Thymus (tissue), 11 donors: Measurements from ENCODE around the gene NEUROG2. TPM values are rescaled to one million over a fixed set of nuclear protein-coding genes. Genes with fewer than 3 reads are reported as not detected.

Source experiments
- DNase-seq, 9 donors: peaks; one replicate each; pipeline ENCODE4 v3.0.0-alpha.2; 2013; ENCODE audit warnings: low spot score in 9 of 9, low read depth in 6 of 9, missing footprints in 1 of 9
- H3K27ac ChIP-seq, 2 donors: one replicate each; pipeline ENCODE4 v1.5.1; 2013; ENCODE audit warnings: control low read depth in 1 of 2, low read depth in 1 of 2, low read length in 1 of 2, mild to moderate bottlenecking in 1 of 2, moderate library complexity in 1 of 2
- H3K27me3 ChIP-seq, 2 donors: one replicate each; pipeline ENCODE4 v1.5.1; 2013; ENCODE audit warnings: low read length in 1 of 2; ENCODE audit not compliant: control insufficient read depth in 2 of 2, insufficient read depth in 1 of 2
- H3K36me3 ChIP-seq, 2 donors: one replicate each; pipeline ENCODE4 v1.5.1; 2013; ENCODE audit warnings: low read length in 1 of 2, mild to moderate bottlenecking in 1 of 2, moderate library complexity in 1 of 2; ENCODE audit not compliant: control insufficient read depth in 2 of 2, insufficient read depth in 2 of 2
- H3K4me1 ChIP-seq, 2 donors: one replicate each; pipeline ENCODE4 v1.5.1; 2013; ENCODE audit warnings: low read length in 2 of 2; ENCODE audit not compliant: control insufficient read depth in 2 of 2, insufficient read depth in 2 of 2
- H3K4me3 ChIP-seq, 2 donors: one replicate each; pipeline ENCODE4 v1.5.1; 2013; ENCODE audit warnings: low read length in 2 of 2, control low read depth in 1 of 2, mild to moderate bottlenecking in 1 of 2
- H3K9me3 ChIP-seq, 2 donors: one replicate each; pipeline ENCODE4 v1.5.1; 2013; ENCODE audit warnings: low read length in 1 of 2, mild to moderate bottlenecking in 1 of 2; ENCODE audit not compliant: control insufficient read depth in 2 of 2, insufficient read depth in 1 of 2
- WGBS: extraction: QIAGEN DNeasy Blood & Tissue Kit; methylation state at CpG from one replicate; pipeline ENCODE4 v1.1.7; 2013; 5-methylcytosine and 5-hydroxymethylcytosine counted together
- polyA plus RNA-seq: library from polyadenylated mRNA; stranded (reverse); fragments of 200-250 nt; gene quantifications from one replicate; pipeline ENCODE4 v1.2.3, GENCODE V29; 2013
- total RNA-seq: library from RNA; stranded (reverse); fragments of 120-200 nt; gene quantifications from one replicate; pipeline ENCODE4 v1.2.4, GENCODE V29; 2013
- donor health status: healthy.

NEUROG2 gene
- total and polyA plus RNA-seq, 2 donors = 0.02 TPM; not detected in 1

DNA sequence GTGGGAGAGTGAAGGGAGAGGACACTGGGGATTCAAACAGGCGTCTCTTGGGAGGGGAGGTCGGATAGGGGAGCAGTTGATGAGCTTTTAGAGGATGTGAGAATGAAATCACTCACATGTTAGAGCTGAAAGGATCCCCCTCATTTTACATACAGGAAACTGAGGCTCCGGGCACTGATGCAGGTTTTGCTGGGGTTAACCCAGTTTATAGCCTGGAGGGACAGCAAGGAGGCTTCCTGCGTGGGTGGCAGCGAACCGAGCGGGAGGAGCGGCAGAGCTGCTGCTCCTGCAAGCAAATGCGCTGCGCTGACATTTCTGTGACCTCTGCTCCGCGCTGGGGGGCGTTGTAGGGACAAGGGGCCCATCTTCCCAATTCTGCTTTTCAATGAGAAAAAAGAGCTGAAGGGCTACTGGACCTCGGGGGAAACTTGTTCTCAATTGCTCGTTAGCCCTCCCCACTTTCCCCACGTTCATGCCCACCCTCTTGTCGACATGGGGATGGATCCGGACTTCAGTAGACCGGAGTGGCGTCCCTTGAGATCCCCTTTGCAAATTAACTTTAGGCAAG is 1.2 kb upstream of the NEUROG2 start:
- peak in 1 of 9 donors; percentile 22 for DNase-seq

DNA sequence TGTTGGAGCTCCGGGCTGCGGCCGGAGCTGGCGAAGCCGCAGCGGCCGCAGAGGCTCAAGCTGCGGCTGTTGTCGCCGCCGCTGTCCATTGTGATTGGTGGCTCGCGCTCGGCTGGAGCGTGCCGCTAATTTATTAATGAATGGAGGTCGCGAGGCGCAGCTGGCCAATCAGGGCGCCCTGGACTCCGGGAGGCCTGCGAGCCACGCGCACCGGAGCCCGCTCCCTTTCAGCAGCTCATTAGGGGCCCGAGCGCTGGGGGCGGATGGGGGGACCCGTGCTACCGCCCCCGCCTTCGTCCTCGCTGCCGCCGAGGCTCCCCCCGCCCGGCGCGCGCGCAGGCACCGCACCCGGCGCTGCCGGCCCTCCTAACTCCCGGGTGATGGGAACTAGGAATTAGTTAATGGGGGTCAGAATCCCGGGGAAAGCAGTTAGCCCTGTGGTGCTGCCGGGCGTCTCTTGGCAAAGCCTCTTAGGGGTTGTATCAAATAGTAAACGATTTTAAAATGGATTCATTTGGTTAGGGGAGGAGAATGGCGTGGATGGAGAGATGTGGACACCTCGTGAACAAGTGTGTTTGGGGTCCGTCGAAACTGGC is 589 bp upstream of the NEUROG2 start:
- Histone ChIP-seq H3K4me3 (peak overlapping the region in 1 of 2 donors; percentile 56), H3K27me3 (peaks cover 83 to 100% of the 10 kb centered on the region in 2 donors), H3K36me3 (no peaks in the 10 kb centered on the region), H3K4me1 (peaks cover 13 to 44% of the 10 kb centered on the region in 2 donors), H3K27ac (no peak overlapping the region), H3K9me3 (peaks cover 0 to 9% of the 10 kb centered on the region in 2 donors)
- WGBS = 3% methylated on average over 55 of the region's 55 CpGs
- peak in 1 of 9 donors; percentile 19 for DNase-seq

More for the DNA sequence above, 1.2 kb upstream of the NEUROG2 start:
- Histone ChIP-seq H3K9me3 (peaks cover 0 to 9% of the 10 kb centered on the region in 2 donors), H3K27ac (no peak overlapping the region), H3K4me1 (peaks cover 13 to 44% of the 10 kb centered on the region in 2 donors), H3K36me3 (no peaks in the 10 kb centered on the region), H3K27me3 (peaks cover 82 to 100% of the 10 kb centered on the region in 2 donors), H3K4me3 (no peak overlapping the region)
- 4% methylated on average over 20 of the region's 20 CpGs for WGBS

DNA sequence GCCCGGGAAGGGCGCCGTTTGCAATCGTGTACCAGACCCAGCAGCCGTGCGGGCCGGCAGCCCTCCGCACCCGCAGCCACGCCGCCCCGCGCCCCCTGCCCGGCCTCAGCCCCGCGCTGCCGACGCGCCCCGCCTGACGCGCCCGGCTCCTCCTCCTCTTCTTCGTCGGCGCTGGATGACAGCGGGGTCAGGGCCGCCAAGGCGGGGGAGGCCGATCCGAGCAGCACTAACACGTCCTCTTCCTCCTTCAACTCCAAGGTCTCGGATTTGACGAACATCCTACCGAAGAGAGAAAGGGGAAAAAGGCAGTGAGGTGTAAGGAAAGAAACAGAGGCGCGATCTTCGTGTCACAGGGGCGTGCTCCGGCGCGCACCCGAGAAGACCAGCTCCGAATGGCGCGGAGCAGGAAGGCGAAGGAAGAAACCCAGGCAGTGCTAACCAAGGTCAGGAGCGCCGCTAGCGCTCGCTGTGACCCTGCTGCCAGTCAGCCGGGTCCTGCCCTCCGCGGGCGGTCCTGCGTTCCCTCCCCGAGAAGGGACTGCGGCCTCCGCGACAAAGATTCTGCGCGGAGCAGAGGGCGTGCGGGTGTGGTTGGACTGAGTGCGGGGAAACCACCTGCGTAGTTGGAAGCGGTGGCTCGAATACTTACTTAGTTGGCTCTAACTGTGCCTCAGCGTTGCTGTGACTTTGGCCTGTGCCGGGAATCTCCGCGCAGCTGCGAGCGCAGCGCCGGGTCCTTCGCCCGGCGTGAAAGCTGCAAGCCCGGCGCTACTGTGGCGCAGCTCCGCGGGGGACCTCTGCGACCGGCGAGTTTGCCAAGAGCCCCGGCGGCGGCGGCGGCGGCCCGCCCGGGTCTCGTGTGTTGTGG is 548 bp downstream of the NEUROG2 start:
- no peaks in the 10 kb centered on the region for H3K36me3 ChIP-seq
- H3K4me3 ChIP-seq = peak overlapping the region; percentile 41 to 56
- H3K27me3 ChIP-seq = peaks cover 84 to 100% of the 10 kb centered on the region in 2 donors
- H3K9me3 ChIP-seq = peaks cover 0 to 5% of the 10 kb centered on the region in 2 donors
- peaks cover 14 to 45% of the 10 kb centered on the region in 2 donors for H3K4me1 ChIP-seq
- WGBS = under 1% methylated on average over 96 of the region's 96 CpGs
- no peak overlapping the region for H3K27ac ChIP-seq
- peak in 1 of 9 donors; percentile 61 for DNase-seq

DNA sequence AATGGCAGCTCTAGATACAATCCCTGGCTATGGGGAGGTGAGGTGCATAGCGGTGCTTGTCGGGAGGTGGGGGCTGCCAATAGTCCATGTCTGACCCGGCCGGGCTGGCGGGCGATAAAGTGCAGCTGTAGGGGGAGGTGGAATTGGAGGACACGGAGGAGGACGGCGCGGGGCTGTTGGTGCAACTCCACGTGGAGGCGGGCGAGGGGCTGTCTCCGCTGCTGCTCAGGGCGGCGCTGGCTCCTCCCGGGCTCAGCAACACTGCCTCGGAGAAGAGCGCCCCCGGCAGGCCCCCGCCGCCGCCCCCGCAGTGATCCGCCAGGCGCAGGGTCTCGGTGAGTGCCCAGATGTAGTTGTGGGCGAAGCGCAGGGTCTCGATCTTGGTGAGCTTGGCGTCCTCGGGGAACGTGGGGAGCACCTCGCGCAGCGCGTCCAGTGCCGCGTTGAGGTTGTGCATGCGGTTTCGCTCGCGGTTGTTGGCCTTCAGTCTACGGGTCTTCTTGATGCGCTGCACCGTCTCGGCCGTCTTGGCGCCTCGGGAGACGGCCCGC is 1.3 kb downstream of the NEUROG2 start:
- DNase-seq = no peak
- 4% methylated on average over 52 of the region's 52 CpGs for WGBS
- Histone ChIP-seq H3K36me3 (no peaks in the 10 kb centered on the region), H3K4me1 (peaks cover 15 to 47% of the 10 kb centered on the region in 2 donors), H3K27ac (no peak overlapping the region), H3K9me3 (peaks cover 0 to 7% of the 10 kb centered on the region in 2 donors), H3K4me3 (peak overlapping the region; percentile 14 to 56), H3K27me3 (peaks cover 84 to 100% of the 10 kb centered on the region in 2 donors)

DNA sequence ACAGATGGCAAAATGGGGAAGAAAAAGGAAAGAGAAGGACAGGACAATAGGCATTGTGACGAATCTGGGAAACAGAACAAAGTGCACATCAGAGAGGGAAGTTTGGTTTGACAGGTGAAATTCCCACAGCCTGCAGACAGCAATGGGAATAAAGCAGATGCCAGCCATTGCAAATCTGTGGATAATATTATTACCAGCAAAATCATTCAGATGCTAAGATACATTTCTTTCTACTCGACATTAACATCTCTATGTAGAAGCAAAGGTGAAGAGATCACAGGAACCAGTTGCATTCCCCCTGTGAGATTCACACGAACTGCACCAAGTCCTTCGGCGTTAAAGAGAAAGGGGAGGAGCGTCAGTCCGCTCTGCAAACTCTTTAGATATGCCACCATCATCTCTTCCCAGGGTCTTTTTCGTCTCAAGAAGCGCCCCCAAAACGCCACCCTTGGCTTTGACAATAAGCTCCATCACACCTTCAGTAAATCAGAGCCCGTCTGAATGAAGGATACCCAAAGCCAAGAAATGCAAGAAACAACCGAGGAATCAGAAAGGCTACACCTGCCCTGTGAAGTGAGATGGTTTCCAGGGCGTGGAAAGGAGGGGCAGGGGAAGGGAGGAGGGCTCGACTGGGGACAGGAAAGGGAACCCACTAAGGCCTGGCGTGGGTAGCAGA is 1.9 kb downstream of the NEUROG2 start:
- H3K36me3 ChIP-seq = no peaks in the 10 kb centered on the region
- peaks cover 86 to 100% of the 10 kb centered on the region in 2 donors for H3K27me3 ChIP-seq
- peaks cover 0 to 12% of the 10 kb centered on the region in 2 donors for H3K9me3 ChIP-seq
- peak in 1 of 9 donors; percentile 41 for DNase-seq
- H3K27ac ChIP-seq = no peak overlapping the region
- WGBS = 4% methylated on average over 15 of the region's 15 CpGs
- peak overlapping the region in 1 of 2 donors; percentile 56 for H3K4me3 ChIP-seq
- H3K4me1 ChIP-seq = peaks cover 15 to 53% of the 10 kb centered on the region in 2 donors

DNA sequence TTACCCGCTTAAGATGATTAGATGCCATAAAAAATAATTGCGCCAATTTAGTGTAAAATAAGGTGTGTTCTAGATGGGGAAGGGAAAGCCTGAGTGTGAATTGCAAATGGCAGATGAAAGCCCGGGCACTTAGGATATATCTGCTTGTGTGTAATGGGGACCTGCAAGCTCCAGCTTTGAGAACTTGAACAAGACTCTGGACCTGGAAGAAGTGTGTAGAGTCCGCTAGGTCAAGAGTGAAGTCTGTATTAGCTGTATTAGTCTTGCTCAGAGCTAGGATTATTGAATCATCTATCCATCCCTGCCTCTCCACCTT is 4.2 kb downstream of the NEUROG2 start:
- peaks cover 81 to 100% of the 10 kb centered on the region in 2 donors for H3K27me3 ChIP-seq
- WGBS = 44% methylated on average over 4 of the region's 4 CpGs
- DNase-seq = no peak
- peaks cover 15 to 46% of the 10 kb centered on the region in 2 donors for H3K4me1 ChIP-seq
- H3K9me3 ChIP-seq = peaks cover 0 to 12% of the 10 kb centered on the region in 2 donors
- H3K27ac ChIP-seq = no peak overlapping the region
- no peaks in the 10 kb centered on the region for H3K36me3 ChIP-seq
- no peak overlapping the region for H3K4me3 ChIP-seq

DNA sequence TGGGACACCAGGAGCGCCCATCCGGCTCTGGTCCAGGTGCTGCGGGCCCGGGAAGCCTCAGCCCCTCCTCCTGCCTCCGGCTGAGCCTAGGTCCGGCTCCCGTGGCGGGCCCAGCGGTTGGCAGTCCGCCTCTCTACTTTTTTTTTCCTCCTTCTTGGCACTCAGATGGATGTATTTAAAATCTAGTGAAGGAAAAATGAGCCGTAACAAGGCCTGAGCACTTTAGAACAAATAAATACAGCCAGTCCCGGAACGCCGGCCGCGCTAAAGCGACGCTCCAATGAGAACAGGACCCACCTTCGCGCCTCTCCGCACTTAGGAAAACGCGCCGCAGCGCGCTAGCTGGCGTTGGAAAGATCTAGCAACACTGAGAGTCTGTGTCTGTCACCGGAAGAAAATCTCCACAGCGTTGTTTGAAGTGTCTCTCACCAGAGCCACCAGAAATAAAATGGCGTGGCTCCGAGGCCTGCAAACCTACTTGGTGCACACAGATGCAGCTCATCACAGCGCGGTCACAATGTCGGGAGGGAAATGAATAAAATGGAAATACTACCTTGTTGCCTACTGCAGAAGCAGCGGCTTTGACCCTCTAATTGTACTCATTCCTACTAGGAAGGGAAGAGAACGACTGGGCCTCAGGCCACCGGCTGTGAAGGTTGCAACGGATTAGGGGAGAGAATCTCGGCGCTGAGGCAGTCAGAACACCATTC is 4.7 kb downstream of the NEUROG2 start:
- DNase-seq = peak in 1 of 9 donors; percentile 48
- Histone ChIP-seq H3K27me3 (peaks cover 76 to 100% of the 10 kb centered on the region in 2 donors), H3K27ac (no peak overlapping the region), H3K4me3 (no peak overlapping the region), H3K9me3 (peaks cover 0 to 12% of the 10 kb centered on the region in 2 donors), H3K4me1 (peaks cover 10 to 41% of the 10 kb centered on the region in 2 donors), H3K36me3 (no peaks in the 10 kb centered on the region)
- WGBS = 9% methylated on average over 40 of the region's 40 CpGs
